ENCODE measurements around the gene SPAG9. TPM values are rescaled to one million over a fixed set of nuclear protein-coding genes. Genes with fewer than 3 reads are reported as not detected.

Gene SPAG9
- total and polyA plus RNA-seq, 2 of the 8 experiments (the other 6 are each of a cell fraction or from before 2014, with no cell fraction given): 9.8 to 63.8 TPM

- FAIRE-seq: no peak
- Histone ChIP-seq H3K4me1 (replicated peaks in 1 of 4; ENCODE audit: control insufficient read depth in 3 of 4, insufficient read depth in 4 of 4, low read length in 3 of 4) (peaks cover 2 to 52% (median 38%) of the 10 kb centered on the region in 4 experiments), H2BK20ac (ENCODE audit: low read length) (peak overlapping the region; percentile 23; the same call in 1 of the 2 replicates), H3K9ac (replicated peaks in 1 of 4; ENCODE audit: extremely low read depth in 1 of 4, low read depth in 3 of 4, low read length in 3 of 4) (no peak overlapping the region), H3K27me3 (replicated peaks in 1 of 4; ENCODE audit: control insufficient read depth in 3 of 4, extremely low read depth in 1 of 4, insufficient read depth in 3 of 4, low read length in 3 of 4) (peaks cover 0 to 2% (median 0%) of the 10 kb centered on the region in 4 experiments; a peak in 2 of 7 replicates), H3K4ac (replicated peaks; ENCODE audit: insufficient read length, low read depth, low read length) (no peak overlapping the region), H2AK5ac (ENCODE audit: low read depth, low read length) (no peak overlapping the region), H4K8ac (ENCODE audit: extremely low read depth, insufficient read depth, low read length) (no peak overlapping the region), H3K4me3 (ENCODE audit: extremely low read depth in 1 of 4, insufficient read depth in 2 of 4, low read depth in 3 of 4, low read length in 4 of 4) (no peak overlapping the region), H4K5ac (ENCODE audit: insufficient read length, low read depth, low read length) (peak overlapping the region; percentile 19), H2BK12ac (ENCODE audit: low read depth, low read length) (peak overlapping the region; percentile 45; the same call in 1 of the 2 replicates), H3K36me3 (ENCODE audit: control insufficient read depth in 2 of 4, insufficient read depth in 4 of 4, low read length in 3 of 4) (no peaks in the 10 kb centered on the region), H3K23me2 (ENCODE audit: low read depth, low read length) (no peaks in the 10 kb centered on the region), H3K79me1 (ENCODE audit: low read depth, low read length) (no peaks in the 10 kb centered on the region), H3K4me2 (ENCODE audit: insufficient read depth in 1 of 2, low read depth in 2 of 2, low read length in 2 of 2) (peak overlapping the region in 1 of 2 experiments; percentile 39; a peak in 3 of 4 replicates), H2BK5ac (ENCODE audit: low read depth, low read length) (peak overlapping the region; percentile 60; the same call in 1 of the 2 replicates), H4K91ac (replicated peaks; ENCODE audit: insufficient read length, low read length) (peak overlapping the region; percentile 57), H2BK15ac (ENCODE audit: low read length) (peak overlapping the region; percentile 67; the same call in 1 of the 2 replicates), H3K56ac (replicated peaks; ENCODE audit: insufficient read length, low read depth, low read length) (no peak overlapping the region), H3K9me3 (ENCODE audit: insufficient read depth in 2 of 2, low read depth in 1 of 2, low read length in 1 of 2) (no peaks in the 10 kb centered on the region), H3K79me2 (ENCODE audit: control insufficient read depth in 1 of 2, insufficient read depth in 2 of 2, low read length in 2 of 2) (no peaks in the 10 kb centered on the region), H3K23ac (ENCODE audit: insufficient read length) (no peak overlapping the region), H2BK120ac (replicated peaks; ENCODE audit: low read depth, low read length) (no peak overlapping the region), H2AFZ (ENCODE audit: low read length) (no peak overlapping the region), H4K20me1 (replicated peaks in 1 of 2; ENCODE audit: control insufficient read depth in 1 of 2, insufficient read depth in 2 of 2, low read length in 2 of 2) (no peaks in the 10 kb centered on the region), H3K18ac (ENCODE audit: extremely low read depth, low read length) (peak overlapping the region; percentile 25; the same call in 1 of the 2 replicates), H3K27ac (ENCODE audit: low read depth, low read length) (no peak overlapping the region; the same call in 1 of the 2 replicates), H3K14ac (ENCODE audit: insufficient read length) (no peak overlapping the region)
- ChIA-PET POLR2A (ENCODE audit: partially characterized antibody) (interaction anchor here (0.9 to 7.9 kb wide), 10 partner anchors 8 to 65 kb away, joined by 3 to 71 read pairs (median 4); partner anchors contain the start of gene TOB1), CTCF (ENCODE audit: partially characterized antibody) (interaction anchor here (0.6 to 2.1 kb wide), 9 partner anchors 9 to 64 kb away, joined by 3 to 15 read pairs (median 4); no protein-coding TSS in a partner anchor)
- WGBS, 2 experiments (ENCODE audit: extremely low coverage in 1 of 2, insufficient coverage in 1 of 2, insufficient read length in 1 of 2, insufficient replicate concordance in 2 of 2, low coverage in 1 of 2, low lambda C conversion rate in 2 of 2, missing lambda C conversion rate in 1 of 2): 75% methylated on average over 17 of the region's 18 CpGs; no CpG with 5 or more reads in 1 of the 2 experiments
- no peak for TF ChIP-seq SRF (IDR thresholded peaks at IDR 0.05; ENCODE audit: low read depth, low read length)
- no peak for TF ChIP-seq BACH1 (IDR thresholded peaks at IDR 0.05; ENCODE audit: low read length)
- no peak for TF ChIP-seq CTBP2 (IDR thresholded peaks at IDR 0.05; ENCODE audit: borderline replicate concordance, insufficient read depth, insufficient read length, low read length)
- TF ChIP-seq SIN3A (conservative IDR thresholded peaks at IDR 0.05 in 1 of 2, IDR thresholded peaks at IDR 0.05 in 1 of 2; ENCODE audit: low read depth in 1 of 2, low read length in 2 of 2): no peak
- TF ChIP-seq CTCF (IDR thresholded peaks at IDR 0.05; ENCODE audit: control extremely low read depth in 1 of 3, insufficient read depth in 1 of 3, low read depth in 1 of 3, low read length in 3 of 3): no peak
- no peak for TF ChIP-seq EZH2 (IDR thresholded peaks at IDR 0.05; ENCODE audit: low read depth, low read length, severe bottlenecking)
- no peak for DNase-seq (ENCODE audit: low read depth in 1 of 2, low spot score in 2 of 2)
These were observed 203.8 kb downstream of the SPAG9 start for GRCh38 chr17:50916708-50917417.

All from H1 (cell line).